Hematopoietic multipotent progenitor cell treated with erythropoietin and hydrocortisone succinate and interleukin-3 and kit ligand, for 15 days (in vitro differentiated cells): ENCODE results near the gene GLI3.

ENCODE experiments used
- DNase-seq: peaks from one replicate; pipeline ENCODE4 v3.0.0-alpha.2; 2015; ENCODE audit warnings: low spot score

The GLI3 gene

GRCh38 chr7:41998041-41998440 is 239.0 kb downstream of the GLI3 start:
- DNase-seq = no peak

DNA sequence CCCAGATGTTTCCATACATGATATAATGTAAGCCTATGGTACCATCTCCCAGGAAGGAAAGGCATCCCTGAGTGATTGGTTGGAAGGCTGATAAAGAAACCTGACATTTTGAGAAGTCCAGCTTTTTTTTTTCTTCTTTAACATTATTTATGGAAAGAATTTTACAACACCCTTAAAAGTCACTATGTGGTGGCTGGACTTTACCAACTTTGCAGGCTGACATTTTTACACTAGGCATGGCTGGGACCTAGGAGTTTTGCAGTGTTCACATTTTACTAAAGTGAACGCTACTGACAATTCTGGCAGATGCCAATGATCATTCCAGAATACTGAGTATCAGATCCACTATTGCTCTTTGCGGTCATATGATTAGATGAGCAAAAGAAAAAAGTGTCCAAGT is 239.9 kb downstream of the GLI3 start:
- DNase-seq = no peak

GRCh38 chr7:41996381-41997035 is 240.5 kb downstream of the GLI3 start:
- no peak for DNase-seq

GRCh38 chr7:41995632-41996271 is 241.3 kb downstream of the GLI3 start:
- no peak for DNase-seq

DNA sequence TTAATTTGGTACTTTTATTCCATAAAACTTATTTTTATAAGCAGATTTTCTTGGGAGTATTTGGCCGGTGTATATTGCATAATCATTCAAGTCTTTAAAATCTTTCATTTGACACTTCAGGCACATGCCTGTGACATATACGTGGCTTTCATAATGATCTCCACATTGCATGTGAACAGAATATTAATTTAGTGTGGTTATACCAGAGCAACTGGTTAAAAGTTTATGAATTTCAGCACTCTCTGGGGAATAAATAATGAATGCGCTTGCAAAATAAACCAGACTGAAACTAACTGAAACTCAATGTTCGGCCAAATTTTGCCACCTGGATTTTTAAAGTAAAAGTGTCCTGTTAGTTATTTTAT is 242.3 kb downstream of the GLI3 start:
- no peak for DNase-seq

- no peak for DNase-seq
Observed at GRCh38 chr7:41994036-41994745, 242.8 kb downstream of the GLI3 start.

DNA sequence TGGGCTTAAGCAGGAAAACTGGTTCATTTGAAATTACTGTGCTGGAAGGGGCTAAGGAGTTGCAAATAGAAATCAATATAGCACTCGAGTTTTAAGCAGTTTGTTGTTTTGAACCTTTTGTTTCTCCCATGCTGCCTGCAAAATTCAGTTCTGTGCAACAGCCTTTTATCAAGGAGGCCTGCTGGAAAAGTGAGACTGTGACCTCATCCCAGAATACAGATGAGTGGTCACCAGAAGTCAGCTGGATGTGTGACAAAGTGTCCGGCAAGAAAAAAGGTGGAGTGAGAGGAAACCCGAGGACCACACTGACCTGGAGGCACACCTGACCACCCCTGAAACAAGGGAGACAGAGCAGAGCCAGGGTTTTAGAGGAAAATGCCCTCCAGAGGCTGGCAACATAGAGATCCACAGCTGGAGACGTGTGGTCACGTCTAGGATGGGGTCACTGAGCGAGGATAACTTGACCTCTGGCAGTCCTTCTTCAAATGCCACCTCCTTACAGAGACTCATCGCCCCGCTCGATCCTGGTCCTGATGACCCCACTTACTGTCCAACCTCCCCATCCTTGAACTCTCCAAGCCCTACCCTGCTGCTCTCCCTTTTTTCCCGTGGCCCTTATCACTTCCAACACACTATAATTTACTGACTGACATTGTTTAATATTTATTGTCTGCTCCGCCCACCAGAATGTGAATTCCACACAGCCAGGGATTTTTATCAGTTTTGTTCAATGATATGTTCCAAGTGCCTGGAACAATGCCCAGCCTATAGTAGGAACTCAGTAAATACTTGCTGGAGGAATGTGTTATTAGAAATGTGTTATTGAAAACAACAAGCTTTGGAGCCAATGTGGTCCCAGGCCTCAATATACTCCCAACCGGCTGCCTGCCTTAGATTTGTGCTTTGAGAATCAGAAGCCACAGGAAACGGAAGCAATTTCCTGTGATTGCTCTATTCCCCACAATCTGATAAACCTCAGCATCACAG is 243.8 kb downstream of the GLI3 start:
- DNase-seq = no peak

- DNase-seq = no peak
Observed at GRCh38 chr7:41984888-41985287, 252.1 kb downstream of the GLI3 start.

DNA sequence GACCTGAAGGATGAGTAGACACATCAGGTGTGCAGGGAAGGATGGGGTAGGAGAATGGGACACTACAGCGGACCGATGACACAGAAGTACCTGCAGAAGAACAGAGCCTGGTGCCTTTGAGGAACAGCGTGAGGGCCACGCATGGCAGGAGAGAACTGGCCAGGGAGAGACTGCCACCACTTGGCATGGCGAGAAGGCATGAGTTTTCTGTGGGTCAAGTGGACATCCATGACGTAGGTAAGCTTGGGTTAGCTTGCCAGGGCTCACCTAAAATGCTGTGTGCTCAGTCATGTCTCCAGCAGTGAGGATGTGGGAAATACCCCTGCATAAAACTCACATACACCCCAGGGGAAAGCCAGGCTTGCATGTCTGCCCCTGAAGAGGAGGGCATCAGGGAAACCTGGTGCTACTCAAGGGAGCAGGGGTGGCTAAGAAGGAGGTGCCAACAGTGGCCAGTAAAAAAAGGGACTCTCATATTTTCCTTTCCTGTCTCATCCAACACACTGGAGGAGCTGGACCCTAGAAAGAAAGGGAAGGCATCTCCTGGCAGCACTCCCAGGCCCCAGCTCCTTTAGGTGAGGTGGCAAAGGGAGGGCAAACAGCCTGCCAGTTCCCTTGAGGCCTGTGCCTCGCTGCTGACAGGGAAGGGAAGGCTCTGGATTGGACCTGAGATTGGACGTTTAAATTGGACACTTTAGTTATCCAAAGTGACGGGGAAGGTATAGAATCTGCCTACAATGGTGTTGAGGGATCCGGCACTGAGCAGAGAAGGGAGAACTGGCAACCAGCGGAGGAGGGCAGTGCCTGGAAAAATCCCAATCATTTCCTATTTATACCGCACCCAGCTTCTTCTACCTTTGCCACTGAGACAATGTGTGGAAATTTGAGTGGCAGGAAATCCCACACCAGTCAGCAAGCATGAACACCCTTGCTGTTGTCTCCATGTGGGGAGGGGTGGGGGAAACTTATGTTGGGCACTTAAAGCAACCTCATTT is 255.7 kb downstream of the GLI3 start:
- DNase-seq = no peak

- no peak for DNase-seq
Observed at GRCh38 chr7:41979834-41980307, 257.1 kb downstream of the GLI3 start.

GRCh38 chr7:41978858-41979257 is 258.2 kb downstream of the GLI3 start:
- DNase-seq = no peak

DNA sequence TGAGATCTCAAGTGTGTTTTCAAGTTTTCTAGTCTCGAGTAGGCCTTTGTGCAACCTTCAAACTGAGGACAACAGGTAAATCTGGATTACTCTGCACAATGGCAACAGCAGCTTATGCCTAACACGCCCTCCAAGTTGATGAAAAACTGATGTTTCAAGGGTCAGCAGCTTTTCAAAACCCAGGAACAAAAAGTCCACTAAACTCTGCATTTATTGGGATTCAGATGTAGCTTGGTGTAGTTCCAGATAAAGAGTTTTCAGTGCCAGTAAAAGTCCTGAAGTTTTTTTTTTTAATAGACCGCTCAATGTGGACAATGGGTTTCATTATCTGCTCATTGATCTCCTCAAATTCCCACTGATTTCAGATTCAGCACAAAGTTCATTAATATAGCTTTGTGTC is 259.3 kb downstream of the GLI3 start:
- DNase-seq = no peak

- DNase-seq = no peak
Observed at GRCh38 chr7:41977151-41977651, 259.8 kb downstream of the GLI3 start.

DNA sequence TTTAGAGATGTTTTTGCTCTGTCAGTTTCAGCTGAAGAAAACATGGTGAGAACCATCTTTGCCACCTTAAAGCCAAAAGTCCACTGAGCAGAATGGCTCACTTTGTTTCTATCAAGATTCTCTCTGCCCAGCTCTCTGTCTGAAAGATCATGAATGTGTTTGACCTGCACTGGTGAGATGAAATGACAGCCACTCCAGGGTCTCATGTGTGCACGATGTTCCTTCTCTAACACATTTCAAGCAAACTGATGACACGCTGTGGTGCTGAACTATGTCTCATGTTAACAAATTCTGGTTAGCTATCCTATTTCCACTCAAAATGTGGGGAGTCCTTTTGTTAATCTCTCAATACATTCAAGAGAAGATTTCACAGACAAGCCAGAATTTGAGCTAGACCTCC is 260.6 kb downstream of the GLI3 start:
- no peak for DNase-seq

GRCh38 chr7:41975849-41976248 is 261.2 kb downstream of the GLI3 start:
- no peak for DNase-seq

GRCh38 chr7:41974870-41975557 is 262.0 kb downstream of the GLI3 start:
- DNase-seq = no peak

- no peak for DNase-seq
Observed at GRCh38 chr7:41973202-41973730, 263.7 kb downstream of the GLI3 start.

DNA sequence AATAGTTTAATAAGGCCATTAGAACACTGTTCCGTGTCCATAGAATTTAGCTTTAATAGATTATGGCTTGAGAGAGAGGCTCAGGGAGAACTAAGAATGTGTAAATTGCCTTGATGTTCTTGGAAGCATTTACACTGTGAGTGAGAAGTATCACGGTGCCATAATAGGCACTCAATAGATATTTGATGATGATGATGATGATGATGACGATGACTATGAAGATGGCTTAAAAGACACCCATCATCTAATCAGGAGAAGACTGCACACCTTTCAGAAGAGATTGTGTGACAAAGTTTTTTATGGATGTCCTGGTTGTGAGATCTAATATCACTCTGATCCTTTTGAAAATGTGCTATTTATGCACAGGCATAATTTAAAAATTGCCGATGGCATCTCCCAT is 264.2 kb downstream of the GLI3 start:
- no peak for DNase-seq

DNA sequence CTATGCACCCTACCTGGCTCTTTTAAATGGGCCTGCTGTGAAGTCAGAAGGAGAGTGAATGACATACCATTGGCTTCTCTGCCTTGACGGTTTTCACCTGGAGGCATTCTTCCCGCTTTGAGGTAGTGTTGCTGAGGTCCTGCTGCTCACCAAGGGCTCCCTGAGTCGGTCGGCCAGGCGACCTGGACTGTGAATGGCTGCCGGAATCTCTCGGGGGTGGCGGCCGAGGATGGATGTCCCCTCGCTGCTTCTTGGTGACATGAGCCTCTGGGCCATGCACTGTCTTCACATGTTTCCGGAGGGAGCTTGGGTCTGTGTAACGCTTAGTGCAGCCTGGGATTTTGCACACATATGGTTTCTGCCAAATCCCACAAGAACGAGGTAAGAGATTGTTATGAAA is 264.7 kb downstream of the GLI3 start:
- DNase-seq = no peak
